Renal cortex interstitium (tissue), 11 donors: ENCODE measurements around the gene ATG16L1. TPM values are rescaled to one million over a fixed set of nuclear protein-coding genes. Genes with fewer than 3 reads are reported as not detected.

Experiments used
- DNase-seq, 11 donors: peaks; one replicate each; pipeline ENCODE4 v3.0.0-alpha.2; 2013; ENCODE audit warnings: low read depth in 9 of 11, low spot score in 4 of 11; ENCODE audit errors: extremely low read depth in 1 of 11
- polyA plus RNA-seq, 3 donors: library from polyadenylated mRNA; unstranded; fragments of 120-200 nt; gene quantifications; one replicate each; pipeline ENCODE4 v1.2.1, GENCODE V29; 2013; ENCODE audit not compliant: insufficient read length in 3 of 3

The ATG16L1 gene
- polyA plus RNA-seq, 3 donors: 21.8 to 23.4 (median 22.9) TPM

DNA sequence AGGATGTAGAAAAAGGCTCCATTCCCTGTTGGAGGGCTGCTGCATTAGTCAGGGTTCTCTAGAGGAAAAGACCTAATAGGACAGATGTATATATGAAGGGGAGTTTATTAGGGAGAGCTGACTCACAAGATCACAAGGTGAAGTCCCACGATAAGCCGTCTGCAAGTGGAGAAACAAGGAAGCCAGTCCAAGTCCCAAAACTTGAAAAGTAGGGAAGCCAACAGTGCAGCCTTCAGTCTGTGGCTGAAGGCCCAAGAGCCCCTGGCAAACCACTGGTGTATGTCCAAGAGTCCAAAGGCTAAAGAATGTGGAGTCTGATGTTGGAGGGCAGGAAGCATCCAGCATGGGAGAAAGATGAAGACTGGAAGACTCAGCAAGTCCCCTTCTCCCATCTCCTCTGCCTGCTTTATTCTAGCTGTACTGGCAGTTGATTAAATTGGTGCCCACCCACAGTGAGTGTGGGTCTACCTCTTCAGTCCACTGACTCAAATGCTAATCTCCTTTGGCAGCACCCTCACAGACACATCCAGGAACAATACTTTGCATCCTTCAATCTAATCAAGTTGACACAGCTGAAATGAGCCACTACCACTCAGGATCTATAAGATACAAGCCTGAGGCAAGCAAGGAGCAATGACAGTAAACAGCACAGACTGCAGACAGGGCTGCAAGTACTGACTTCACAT is 30.0 kb upstream of the ATG16L1 start:
- no peak for DNase-seq

DNA sequence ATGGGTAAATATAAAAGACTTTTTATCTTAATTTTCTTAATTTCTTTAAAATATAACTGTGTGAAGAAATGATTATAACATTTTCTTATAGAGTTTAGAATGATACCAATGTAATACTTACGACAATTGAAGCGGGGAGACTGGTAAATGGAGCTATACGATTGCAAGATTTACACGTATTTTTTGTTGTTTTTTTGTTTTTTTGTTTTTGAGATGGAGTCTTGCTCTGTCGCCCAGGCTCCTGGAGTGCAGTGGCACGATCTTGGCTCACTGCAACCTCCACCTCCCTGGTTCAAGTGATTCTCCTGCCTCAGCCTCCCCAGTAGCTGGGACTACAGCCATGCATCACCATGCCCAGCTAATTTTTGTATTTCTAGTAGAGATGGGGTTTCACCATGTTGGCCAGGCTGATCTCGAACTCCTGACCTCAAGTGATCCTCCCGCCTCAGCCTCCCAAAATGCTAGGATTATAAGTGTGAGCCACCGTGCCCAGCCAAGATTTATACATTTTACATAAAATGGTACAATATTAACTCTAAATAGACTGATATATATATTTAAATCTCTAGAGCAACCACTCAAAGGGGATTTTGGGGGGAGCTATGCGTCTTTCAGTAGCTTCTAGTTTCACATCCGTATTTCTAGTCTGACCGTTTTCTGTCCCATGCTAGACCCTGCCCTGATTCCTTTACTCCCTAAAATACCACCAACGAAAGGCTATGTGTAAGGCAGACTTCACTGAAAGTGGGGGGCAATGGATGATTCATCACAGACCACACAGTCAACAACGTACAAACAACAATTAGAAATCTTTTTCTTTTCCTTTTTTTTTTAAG is 28.2 kb upstream of the ATG16L1 start:
- no peak for DNase-seq

DNA sequence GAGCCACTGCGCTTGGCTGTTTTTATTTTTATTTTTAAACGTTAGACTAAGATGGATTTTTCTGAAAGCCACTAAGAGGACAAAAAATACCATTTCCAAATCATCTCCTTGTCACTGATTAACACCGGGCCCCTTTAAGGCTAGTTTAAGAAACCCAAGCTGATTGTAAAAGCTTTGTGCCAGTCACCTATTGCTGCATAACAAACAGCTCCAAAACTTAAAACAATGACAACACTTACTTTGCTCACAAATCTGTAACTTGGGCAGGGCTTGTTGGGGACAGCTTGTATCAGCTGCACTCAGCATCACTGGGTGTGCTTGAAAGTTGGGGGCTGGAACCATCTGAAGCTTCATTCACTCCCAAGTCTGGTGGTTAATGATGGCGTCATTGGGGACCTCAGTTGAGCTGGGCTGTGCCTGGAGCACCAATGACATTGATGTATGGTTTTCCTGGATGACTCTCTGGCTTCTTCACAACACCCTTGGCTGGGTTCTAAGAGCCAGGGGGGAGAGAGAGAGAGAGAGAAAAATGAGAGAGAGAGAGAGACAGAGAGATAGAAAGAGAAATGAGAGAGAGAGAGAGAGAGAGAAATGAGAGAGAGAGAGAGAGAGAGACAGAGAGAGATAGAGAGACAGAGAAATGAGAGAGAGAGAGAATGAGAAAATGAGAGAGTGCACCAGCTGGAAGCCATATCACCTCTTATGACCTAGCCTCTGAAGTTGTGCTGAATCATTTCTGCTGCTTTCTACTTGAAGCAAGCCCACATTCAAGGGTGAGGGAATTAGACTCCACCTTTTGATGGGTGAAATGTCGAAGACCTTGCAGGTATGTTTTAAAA is 26.0 kb upstream of the ATG16L1 start:
- DNase-seq: no peak

DNA sequence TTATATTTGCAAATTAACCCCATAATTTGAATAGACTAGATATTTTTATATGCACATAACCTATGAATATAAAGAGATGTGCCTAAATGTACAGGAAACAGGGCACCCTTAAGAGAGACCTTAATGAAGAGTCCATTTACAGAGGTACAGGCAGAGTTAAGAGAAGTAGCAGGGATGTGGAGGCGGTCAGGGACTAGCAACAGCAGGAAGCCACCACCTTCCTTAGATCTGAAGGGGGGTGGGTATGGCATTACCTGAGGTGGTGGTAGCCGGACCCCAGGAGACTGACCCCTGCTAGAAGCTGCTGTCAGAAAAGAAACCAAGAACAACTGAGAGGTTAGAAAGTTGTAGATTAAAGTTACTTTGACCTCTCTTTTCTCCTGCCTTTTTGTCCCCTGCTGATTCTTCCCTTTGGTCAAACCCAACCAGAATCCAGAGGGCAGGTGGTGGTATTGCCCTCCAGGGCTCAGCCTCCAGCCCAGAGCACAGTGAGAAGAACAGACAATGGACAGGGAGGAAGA is 24.9 kb upstream of the ATG16L1 start:
- DNase-seq: no peak

DNA sequence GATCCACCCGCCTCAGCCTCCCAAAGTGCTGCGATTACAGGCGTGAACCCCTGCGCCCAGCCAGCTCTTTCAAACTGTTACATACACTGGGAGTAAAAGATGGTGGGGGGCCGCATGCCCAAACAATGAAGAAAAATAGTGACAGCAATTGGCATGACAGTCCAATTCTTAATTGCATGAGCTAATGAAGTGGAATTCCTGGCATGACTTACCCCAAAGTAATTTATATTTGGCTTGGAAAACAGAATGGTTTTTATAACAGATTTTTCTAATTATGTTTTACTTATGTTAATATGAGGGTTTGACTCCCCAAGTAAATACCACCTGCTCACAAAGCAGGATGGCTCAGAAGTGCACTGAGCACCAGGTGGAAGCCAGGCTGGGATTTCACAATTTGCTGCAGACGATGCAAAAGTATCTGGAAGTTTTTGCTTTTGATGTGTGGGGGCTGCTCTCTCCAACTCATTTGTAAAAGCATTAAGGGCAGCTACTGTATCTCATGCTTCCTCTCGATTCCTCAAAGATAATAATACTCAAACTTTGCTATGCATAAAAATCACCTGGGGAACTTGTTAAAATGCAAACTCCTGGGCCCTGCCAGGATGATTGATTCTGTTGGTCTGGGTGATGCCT is 24.0 kb upstream of the ATG16L1 start:
- no peak for DNase-seq

DNA sequence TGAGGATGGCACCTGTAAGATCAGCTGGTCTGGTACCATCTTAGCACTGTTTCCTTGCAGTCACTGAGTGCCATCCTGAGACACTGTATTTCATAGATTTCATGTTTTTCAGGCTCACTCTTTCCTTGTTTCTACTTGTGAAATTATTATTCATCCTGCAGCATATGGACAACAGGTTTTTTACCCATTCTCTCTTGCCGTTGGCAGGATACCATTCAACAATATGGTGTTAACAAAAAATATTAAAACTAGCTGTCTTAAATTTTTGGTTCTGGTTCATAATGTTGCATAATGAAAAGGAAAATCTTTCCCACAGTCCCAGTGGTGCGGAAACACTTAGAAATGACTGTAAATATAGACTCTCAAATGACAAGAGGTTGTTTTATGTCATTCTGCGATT is 23.1 kb upstream of the ATG16L1 start:
- no peak for DNase-seq

DNA sequence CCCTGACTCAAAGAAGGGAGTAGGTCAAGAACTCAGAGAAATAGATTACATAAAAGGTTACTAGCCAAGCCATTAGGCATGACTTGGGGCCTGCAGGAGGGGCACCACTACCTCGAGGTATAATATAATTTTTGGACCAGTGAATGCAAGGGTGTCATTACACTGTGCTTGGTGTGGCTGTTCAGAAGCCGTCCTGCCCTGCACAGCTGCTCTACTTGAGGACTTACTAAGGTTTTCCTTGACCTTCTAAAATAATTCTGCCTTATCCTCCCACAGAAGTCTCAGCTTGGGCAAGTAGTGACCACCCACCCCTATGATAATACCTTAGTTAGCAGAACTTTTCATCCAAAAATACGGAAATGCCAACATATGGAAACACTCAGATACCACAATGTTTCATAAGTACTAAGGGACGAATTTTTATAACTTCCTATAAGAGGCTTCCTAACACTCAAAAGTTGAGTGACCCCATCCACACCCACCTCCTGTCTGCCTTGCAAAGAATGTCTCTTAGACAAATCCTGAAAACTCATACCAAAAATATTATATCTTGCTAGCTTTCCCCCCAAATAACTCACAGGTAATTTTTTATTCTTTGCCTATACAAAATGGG is 17.7 kb upstream of the ATG16L1 start:
- no peak for DNase-seq

DNA sequence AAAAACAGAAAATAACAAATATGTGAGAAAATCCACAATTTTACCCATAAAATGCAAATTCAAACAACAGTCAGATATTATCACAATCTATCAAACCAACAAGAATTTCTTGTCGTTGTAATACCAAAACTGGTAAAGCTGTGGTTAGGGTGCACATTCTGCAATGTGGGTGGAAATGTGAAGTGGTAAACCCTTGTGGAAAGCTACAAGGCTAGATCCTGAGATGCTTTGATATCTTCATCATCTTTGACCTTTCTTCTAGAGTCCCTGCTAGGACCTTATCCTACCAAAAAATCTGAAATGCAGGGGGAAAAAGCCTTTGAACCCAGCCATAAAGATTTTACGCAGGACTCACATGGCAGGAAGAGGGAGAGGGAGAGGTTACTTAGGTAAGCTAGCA is 17.2 kb upstream of the ATG16L1 start:
- DNase-seq: no peak

DNA sequence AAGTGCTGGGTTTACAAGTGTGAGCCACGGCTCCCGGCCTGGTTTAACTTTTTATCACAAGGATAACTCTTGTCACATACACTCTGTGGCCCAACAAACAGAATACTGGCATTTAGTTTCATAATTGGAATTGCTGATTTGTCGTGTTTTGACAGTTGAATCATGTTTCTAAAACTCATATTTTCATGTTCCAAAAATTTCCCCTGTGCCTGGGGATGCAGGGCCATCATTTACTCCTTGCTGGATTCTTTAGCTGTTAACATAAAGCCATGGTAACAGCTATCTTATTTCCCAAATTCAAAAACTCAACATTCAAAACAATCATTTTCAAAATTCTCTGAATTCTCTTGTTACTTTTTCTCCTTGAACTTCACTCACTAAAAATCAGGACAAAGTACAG is 16.5 kb upstream of the ATG16L1 start:
- DNase-seq: no peak

DNA sequence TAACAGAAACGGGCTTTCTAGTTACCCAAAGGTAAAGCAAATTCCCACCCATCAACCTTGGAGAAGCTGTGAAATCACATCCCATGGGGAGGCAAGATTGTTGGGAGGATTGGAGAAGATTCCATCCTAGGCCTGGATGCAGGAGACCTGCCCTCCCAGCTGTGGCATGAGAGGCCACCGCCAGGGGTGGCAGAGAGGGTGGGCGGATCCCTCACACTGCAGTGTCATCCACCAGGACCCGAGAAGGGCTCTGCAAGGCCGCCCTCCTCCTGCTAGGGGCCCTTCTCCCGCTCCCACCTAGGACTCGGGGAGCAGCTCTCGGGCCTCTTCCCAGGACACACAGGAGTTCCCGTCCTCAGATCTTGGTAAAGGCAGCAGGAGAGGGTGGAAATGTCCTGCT is 15.5 kb upstream of the ATG16L1 start:
- no peak for DNase-seq

DNA sequence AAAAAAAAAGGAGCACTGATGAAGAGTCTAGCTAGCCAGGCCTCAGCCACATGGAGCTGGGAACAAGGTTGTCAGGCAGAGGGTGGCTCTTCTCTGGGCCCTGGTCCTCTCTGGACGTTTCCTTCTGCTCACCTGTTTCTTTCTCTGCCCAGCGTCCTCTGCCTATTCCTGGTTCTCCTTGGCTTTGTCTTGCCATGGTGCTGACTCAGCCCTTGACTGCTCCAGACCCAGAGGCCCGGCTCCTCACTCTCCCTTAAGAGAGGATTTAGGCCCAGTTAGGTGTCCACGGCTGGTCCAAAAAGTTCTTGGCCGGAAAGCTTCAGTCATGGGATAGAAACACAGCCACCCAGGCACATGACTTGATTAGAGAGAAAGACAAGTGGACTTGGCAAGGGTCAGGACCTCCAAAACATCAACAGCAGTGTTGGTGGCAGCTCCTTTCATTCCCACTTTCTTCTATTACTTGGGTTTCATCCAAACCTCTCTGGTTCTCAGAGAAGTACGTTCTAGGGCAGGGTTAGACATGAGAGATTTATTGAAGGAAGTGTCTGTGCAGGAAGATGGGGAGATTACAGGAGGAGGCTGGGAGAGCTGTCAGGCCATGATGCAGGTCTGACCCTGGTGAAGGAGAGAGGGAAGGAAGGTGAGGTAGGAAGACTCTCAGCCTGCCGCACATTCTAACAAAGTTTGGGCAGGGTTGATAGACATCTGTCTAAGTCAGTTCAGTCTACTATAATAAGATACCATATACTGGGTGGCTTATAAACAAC is 14.5 kb upstream of the ATG16L1 start:
- no peak for DNase-seq

DNA sequence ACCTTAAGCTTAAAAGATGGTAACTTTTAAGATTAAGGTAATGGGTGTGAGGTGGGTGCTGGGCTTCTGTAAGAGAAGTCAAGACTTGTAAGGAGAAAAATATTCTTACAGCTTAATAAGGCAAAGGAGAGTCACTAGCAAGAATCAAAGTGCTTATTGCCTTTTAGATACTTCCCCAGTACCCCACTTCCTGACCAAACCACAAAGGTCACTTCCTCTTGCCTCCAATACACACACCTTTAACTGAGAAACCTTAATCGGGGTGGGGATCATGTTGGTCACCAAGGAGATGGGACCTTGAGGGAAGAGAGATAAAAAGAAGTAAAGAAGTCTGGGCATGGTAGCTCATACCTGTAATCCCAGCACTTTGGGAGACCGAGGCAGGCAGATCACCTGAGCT is 10.6 kb upstream of the ATG16L1 start:
- no peak for DNase-seq

DNA sequence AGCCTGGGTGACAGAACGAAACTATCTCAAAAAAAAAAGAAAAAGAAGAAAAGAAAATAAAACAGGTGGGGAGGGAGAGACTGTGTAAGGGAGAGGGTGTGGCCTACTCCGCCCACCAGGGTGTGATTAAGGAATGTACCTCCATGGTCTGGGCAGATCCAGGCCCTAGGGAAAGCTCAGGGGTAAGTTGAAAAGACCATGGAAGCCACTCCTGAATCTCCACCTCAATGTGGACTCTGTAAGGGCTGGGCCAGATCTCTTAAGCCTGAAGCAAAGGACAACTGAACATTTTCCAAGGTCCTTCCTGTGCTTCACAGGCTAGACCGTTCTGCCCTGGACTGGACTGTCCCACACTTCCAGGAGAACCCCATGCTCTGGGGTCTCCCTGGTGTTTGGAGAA is 9.7 kb upstream of the ATG16L1 start:
- DNase-seq: no peak

DNA sequence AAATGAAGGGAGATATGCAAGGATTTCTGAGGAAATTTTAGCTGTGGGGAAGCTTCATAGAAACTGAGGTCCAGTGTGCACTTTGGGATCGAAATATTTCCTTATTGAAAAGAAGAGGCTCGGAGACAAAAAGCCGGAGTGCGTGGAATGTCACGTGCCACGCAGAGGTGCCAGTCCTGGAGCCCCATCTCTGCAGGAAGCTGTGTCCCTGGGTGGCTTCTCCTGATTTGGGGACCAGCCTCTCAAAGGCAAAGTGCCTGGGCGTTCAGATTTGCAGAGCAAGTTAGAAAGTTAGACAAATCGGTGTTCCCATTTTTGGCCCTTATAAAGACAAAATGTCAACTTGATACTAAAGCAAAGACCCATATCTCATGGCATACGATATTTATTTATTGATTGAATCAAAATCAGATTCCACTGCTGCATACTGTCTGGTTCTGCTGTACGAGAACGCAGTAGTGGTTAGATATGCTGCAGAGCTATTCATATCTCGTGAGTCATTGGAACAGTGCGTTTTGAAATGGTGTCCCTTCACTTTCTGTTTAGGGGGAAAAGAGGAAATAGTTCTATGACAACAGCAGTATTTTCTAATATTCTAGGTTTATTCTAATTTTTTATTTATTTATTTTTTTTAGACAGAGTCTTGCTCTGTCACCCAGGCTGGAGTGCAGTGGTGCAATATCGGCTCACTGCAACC is 9.1 kb upstream of the ATG16L1 start:
- DNase-seq: no peak

DNA sequence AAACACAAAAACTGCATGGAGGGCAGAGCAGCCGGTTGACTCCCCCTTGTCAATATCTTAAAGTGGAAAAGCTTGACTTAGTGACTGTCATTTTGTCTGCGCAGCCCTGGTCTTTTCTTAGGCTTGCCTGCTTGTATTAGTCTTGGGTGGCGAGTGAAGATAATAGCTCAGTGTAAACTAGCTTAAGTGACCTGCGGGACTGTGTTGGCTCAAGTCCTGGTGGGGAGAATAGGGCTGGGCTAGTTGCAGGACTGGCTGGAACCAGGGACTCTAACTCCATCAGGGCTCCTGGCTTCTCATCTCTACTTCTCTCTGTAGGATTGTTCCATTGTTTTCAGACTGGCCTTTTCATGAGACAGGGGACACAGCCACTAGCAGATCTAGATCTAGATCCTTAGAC is 8.1 kb upstream of the ATG16L1 start:
- DNase-seq: no peak

DNA sequence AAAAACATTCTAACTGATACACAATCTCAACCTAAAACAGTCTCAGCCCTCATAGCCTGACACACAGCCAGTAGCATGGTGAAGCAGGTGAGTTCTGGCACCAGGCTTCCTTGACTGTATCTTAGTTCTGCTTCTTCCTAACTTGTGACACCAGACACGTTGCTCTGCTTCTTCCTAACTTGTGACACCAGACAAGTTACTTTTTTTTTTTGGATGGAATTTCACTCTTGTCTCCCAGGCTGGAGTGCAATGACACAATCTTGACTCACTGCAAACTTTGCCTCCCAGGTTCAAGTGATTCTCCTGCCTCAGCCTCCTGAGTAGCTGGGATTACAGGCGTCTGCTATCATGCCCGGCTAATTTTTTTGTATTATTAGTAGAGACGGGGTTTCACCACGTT is 6.7 kb upstream of the ATG16L1 start:
- no peak for DNase-seq

DNA sequence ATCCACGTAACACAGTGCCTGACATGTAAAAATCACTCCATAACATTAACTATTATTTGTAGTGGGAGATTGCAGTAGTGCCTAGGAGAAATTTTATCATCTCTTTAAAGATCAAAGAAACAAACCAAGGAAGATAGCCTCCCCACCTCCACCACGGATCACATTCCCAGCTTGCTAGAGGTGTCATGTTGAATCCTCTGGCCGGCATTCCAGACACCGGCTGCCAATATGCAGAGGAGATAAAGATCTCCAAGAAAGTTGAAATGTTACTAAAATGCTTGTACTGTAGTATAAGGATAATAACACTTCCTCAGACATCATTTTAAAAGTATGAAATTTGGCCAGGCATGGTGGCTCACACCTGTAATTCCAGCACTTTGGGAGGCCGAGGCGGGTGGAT is 6.1 kb upstream of the ATG16L1 start:
- DNase-seq: no peak

DNA sequence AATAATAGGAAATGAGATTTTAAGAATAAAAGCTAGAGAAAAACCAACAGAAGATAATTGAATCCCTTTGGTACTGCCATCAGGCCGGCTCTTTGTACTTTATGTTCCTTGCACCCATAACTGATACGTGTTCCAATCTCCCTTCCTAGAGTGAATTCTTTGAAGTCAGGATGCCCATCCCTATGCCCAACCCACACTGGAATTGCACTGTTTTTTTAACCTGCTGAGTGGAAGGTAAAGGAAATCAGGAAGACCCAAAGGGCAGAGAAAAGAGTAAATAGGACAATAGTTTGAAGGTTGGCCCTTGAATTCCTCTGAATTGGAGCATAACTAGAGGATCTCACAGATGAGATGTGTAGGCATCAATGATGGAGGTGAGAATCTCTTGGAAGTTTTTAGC is 4.4 kb upstream of the ATG16L1 start:
- no peak for DNase-seq
